Measurements from ENCODE around the gene CHD8. TPM values are rescaled to one million over a fixed set of nuclear protein-coding genes. Genes with fewer than 3 reads are reported as not detected.

The CHD8 gene
- total and polyA plus RNA-seq, 2 of the 13 experiments (the other 11 are each of a cell fraction or from before 2014, with no cell fraction given), result 35.1 to 79.6 TPM

DNA sequence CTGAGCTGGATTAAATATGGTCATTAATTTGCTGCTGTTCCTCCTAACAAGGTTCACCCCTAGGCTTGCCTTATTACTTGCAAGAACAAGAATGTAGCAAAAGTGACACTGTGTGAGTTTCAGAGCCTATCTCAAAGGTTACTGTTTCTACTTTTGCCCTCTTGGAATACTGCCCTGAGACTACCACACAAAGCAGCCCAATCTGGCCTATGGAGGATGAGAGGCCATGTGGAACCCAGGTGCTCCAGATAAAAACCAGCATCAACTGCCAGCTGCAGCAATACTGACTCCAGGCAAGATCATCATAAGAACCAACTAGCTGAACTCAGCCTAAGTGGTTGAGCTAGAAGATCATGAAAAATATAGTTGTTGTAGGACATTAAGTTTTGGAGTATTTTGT, 49.7 kb downstream of the CHD8 start:
- H3K4me3 ChIP-seq (replicated peaks in 1 of 3; ENCODE audit: insufficient read depth in 1 of 3, low read depth in 2 of 3, low read length in 3 of 3), result no peak overlapping the region
- ChIA-PET CTCF (ENCODE audit: low intra/inter-chr PET ratio, low total read pairs) (no interaction called here), POLR2A (no interaction called here)
- H3K4me2 ChIP-seq (ENCODE audit: low read depth, low read length), result no peak overlapping the region
- H3K4me1 ChIP-seq (ENCODE audit: insufficient read depth, low read length), result no peaks in the 10 kb centered on the region
- FAIRE-seq (no peak), DNase-seq (ENCODE audit: low spot score) (no peak), ATAC-seq (no peak)
- no peak overlapping the region for H2AFZ ChIP-seq (ENCODE audit: low read length)
- BruUV-seq (replicated peaks), result no TSS peak
- no peak overlapping the region for H3K9ac ChIP-seq (ENCODE audit: insufficient read depth, low read depth, low read length)
- peaks cover 51 to 97% of the 10 kb centered on the region in 2 experiments for H3K36me3 ChIP-seq (replicated peaks in 1 of 2; ENCODE audit: control insufficient read depth in 1 of 2, insufficient read depth in 2 of 2, low read length in 2 of 2)
- intact Hi-C loops (cut with micrococcal nuclease; ENCODE audit: unreplicated experiment) (no loop called here), in situ Hi-C loops (cut with HindIII; ENCODE audit: extremely low pct_ligation_motif_present, low pct_unique_long_range_greater_than_20kb) (no loop called here)
- no peak overlapping the region for H3K27ac ChIP-seq (ENCODE audit: extremely low read length, insufficient read depth, low read length)
- H4K20me1 ChIP-seq (ENCODE audit: insufficient read depth, low read length), result no peaks in the 10 kb centered on the region
- TF ChIP-seq, protein P1, sequence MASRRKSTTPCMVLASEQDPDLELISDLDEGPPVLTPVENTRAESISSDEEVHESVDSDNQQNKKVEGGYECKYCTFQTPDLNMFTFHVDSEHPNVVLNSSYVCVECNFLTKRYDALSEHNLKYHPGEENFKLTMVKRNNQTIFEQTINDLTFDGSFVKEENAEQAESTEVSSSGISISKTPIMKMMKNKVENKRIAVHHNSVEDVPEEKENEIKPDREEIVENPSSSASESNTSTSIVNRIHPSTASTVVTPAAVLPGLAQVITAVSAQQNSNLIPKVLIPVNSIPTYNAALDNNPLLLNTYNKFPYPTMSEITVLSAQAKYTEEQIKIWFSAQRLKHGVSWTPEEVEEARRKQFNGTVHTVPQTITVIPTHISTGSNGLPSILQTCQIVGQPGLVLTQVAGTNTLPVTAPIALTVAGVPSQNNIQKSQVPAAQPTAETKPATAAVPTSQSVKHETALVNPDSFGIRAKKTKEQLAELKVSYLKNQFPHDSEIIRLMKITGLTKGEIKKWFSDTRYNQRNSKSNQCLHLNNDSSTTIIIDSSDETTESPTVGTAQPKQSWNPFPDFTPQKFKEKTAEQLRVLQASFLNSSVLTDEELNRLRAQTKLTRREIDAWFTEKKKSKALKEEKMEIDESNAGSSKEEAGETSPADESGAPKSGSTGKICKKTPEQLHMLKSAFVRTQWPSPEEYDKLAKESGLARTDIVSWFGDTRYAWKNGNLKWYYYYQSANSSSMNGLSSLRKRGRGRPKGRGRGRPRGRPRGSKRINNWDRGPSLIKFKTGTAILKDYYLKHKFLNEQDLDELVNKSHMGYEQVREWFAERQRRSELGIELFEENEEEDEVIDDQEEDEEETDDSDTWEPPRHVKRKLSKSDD (CRISPR knock-in tag; IDR thresholded peaks at IDR 0.05; ENCODE audit: low read depth), result no peak
- TF ChIP-seq, protein P2, sequence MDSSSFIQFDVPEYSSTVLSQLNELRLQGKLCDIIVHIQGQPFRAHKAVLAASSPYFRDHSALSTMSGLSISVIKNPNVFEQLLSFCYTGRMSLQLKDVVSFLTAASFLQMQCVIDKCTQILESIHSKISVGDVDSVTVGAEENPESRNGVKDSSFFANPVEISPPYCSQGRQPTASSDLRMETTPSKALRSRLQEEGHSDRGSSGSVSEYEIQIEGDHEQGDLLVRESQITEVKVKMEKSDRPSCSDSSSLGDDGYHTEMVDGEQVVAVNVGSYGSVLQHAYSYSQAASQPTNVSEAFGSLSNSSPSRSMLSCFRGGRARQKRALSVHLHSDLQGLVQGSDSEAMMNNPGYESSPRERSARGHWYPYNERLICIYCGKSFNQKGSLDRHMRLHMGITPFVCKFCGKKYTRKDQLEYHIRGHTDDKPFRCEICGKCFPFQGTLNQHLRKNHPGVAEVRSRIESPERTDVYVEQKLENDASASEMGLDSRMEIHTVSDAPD (CRISPR knock-in tag; IDR thresholded peaks at IDR 0.05), result no peak
- TF ChIP-seq HDAC1 (CRISPR knock-in tag; IDR thresholded peaks at IDR 0.05), result no peak
- TF ChIP-seq ZNF792 (CRISPR knock-in tag; IDR thresholded peaks at IDR 0.05), result no peak
- TF ChIP-seq ATF7 (IDR thresholded peaks at IDR 0.05), result no peak
- no peak for TF ChIP-seq ATF7 (CRISPR knock-in tag; IDR thresholded peaks at IDR 0.05)
- no peak for TF ChIP-seq HOXA9 (CRISPR knock-in tag; IDR thresholded peaks at IDR 0.05; ENCODE audit: borderline replicate concordance)
- TF ChIP-seq TCF7 (IDR thresholded peaks at IDR 0.05; ENCODE audit: low read depth), result no peak
- TF ChIP-seq ZSCAN30 (CRISPR knock-in tag; IDR thresholded peaks at IDR 0.05), result no peak
- TF ChIP-seq, protein P3, sequence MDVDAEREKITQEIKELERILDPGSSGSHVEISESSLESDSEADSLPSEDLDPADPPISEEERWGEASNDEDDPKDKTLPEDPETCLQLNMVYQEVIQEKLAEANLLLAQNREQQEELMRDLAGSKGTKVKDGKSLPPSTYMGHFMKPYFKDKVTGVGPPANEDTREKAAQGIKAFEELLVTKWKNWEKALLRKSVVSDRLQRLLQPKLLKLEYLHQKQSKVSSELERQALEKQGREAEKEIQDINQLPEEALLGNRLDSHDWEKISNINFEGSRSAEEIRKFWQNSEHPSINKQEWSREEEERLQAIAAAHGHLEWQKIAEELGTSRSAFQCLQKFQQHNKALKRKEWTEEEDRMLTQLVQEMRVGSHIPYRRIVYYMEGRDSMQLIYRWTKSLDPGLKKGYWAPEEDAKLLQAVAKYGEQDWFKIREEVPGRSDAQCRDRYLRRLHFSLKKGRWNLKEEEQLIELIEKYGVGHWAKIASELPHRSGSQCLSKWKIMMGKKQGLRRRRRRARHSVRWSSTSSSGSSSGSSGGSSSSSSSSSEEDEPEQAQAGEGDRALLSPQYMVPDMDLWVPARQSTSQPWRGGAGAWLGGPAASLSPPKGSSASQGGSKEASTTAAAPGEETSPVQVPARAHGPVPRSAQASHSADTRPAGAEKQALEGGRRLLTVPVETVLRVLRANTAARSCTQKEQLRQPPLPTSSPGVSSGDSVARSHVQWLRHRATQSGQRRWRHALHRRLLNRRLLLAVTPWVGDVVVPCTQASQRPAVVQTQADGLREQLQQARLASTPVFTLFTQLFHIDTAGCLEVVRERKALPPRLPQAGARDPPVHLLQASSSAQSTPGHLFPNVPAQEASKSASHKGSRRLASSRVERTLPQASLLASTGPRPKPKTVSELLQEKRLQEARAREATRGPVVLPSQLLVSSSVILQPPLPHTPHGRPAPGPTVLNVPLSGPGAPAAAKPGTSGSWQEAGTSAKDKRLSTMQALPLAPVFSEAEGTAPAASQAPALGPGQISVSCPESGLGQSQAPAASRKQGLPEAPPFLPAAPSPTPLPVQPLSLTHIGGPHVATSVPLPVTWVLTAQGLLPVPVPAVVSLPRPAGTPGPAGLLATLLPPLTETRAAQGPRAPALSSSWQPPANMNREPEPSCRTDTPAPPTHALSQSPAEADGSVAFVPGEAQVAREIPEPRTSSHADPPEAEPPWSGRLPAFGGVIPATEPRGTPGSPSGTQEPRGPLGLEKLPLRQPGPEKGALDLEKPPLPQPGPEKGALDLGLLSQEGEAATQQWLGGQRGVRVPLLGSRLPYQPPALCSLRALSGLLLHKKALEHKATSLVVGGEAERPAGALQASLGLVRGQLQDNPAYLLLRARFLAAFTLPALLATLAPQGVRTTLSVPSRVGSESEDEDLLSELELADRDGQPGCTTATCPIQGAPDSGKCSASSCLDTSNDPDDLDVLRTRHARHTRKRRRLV (CRISPR knock-in tag; IDR thresholded peaks at IDR 0.05), result no peak
- no peaks in the 10 kb centered on the region for H3K27me3 ChIP-seq (ENCODE audit: control insufficient read depth in 1 of 2, insufficient read depth in 2 of 2, low read length in 2 of 2)
- no peaks in the 10 kb centered on the region for H3K9me3 ChIP-seq (ENCODE audit: low read length)
- no peaks in the 10 kb centered on the region for H3K79me2 ChIP-seq (ENCODE audit: insufficient read depth, low read length)
